Panc1 (cell line): ENCODE results near the gene DMRTA1. TPM values are rescaled to one million over a fixed set of nuclear protein-coding genes. Genes with fewer than 3 reads are reported as not detected.
A peak's percentile ranks its signal among the peaks of the same experiment; 100 is the strongest.

Source experiments
- ATAC-seq: fragments of 200-7000 bp; cut with Tn5 transposase; 2 replicates; pipeline ENCODE4 v1.9.1; 2020; ENCODE audit warnings: mild to moderate bottlenecking, moderate library complexity
- BruUV-seq: library from RNA; stranded (reverse); fragments of 400-500 nt; replicated peaks from 2 replicates; lab custom pipeline; 2021; lab: Mats Ljungman, UMichigan
- CTCF ChIA-PET: fragments of 300-600 bp; sonication (Branson Sonifier 250); formaldehyde crosslinking; loops from one replicate; lab custom pipeline; 2022; ENCODE audit warnings: antibody characterized with exemption; lab: Charles Lee
- POLR2A ChIA-PET: fragments of 300-600 bp; sonication (Branson Sonifier 250); formaldehyde crosslinking; loops from one replicate; lab custom pipeline; 2022; ENCODE audit warnings: antibody characterized with exemption; lab: Charles Lee
- DNase-seq: peaks from one replicate; pipeline ENCODE4 v3.0.0-alpha.2; 2010; ENCODE audit warnings: low read depth, low spot score
- H3K27ac ChIP-seq: 2 replicates; pipeline ENCODE4 v1.5.1; 2011; ENCODE audit warnings: mild to moderate bottlenecking, low read length, inconsistent platforms
- H3K27me3 ChIP-seq: fragments of 200-500 bp; sonication (Bioruptor generic); 2 replicates; pipeline ENCODE4 v1.6.0; 2014; ENCODE audit warnings: low read length, inconsistent platforms; ENCODE audit not compliant: control insufficient read depth, insufficient read depth
- H3K36me3 ChIP-seq: fragments of 200-500 bp; sonication (Bioruptor generic); 2 replicates; pipeline ENCODE4 v1.5.1; 2014; ENCODE audit warnings: inconsistent platforms, mild to moderate bottlenecking, low read length, moderate library complexity; ENCODE audit not compliant: control insufficient read depth, insufficient read depth
- H3K4me1 ChIP-seq: 2 replicates; pipeline ENCODE4 v1.5.1; 2011; ENCODE audit warnings: inconsistent platforms, mild to moderate bottlenecking, low read length, moderate library complexity; ENCODE audit not compliant: control insufficient read depth, insufficient read depth
- H3K4me3 ChIP-seq, 2 experiments: 2 replicates each; pipeline ENCODE4 v1.5.1; 2011 to 2012; ENCODE audit warnings: low read depth in 2 of 2, low read length in 2 of 2, mild to moderate bottlenecking in 2 of 2, inconsistent platforms in 1 of 2, moderate library complexity in 1 of 2
- H3K9me3 ChIP-seq: fragments of 200-500 bp; sonication (Bioruptor generic); 2 replicates; pipeline ENCODE4 v1.5.1; 2014; ENCODE audit warnings: low read depth, mild to moderate bottlenecking, inconsistent platforms, low read length, moderate library complexity; ENCODE audit not compliant: control insufficient read depth, insufficient read depth
- REST ChIP-seq, 2 experiments: IDR thresholded peaks; 2 replicates each; pipeline ENCODE4 v1.6.1; 2011 to 2012; ENCODE audit warnings: low read depth in 2 of 2, control low read depth in 1 of 2, low read length in 1 of 2, mild to moderate bottlenecking in 1 of 2, moderate library complexity in 1 of 2; ENCODE audit not compliant: insufficient read depth in 1 of 2
- SIN3A ChIP-seq: IDR thresholded peaks from 2 replicates; pipeline ENCODE4 v1.6.1; 2012; ENCODE audit warnings: low read depth, mild to moderate bottlenecking, low read length, moderate library complexity, borderline replicate concordance; ENCODE audit not compliant: insufficient read depth
- in situ Hi-C: cut with HindIII; loops from 2 replicates; pipeline ENCODE4 v1.10.0; 2016; ENCODE audit warnings: low sequenced_read_pairs, low pct_unique_long_range_greater_than_20kb
- intact Hi-C: fragments of 100-400 bp; cut with micrococcal nuclease; formaldehyde crosslinking; loops from one replicate; pipeline ENCODE4 v1.10.0; 2022; ENCODE audit not compliant: unreplicated experiment
- total RNA-seq: library from RNA; stranded (reverse); gene quantifications from one replicate; pipeline ENCODE4 v1.2.1, GENCODE V29; 2021; ENCODE audit not compliant: unreplicated experiment
- TF ChIP-seq, protein P1 (sequence below): fragments of 450-650 bp; IDR thresholded peaks from 2 replicates; pipeline ENCODE4 v1.5.1; 2017; ENCODE audit warnings: mild to moderate bottlenecking

DMRTA1 gene
- total RNA-seq, 1 experiment from 2014 or later: 1.8 TPM

DNA sequence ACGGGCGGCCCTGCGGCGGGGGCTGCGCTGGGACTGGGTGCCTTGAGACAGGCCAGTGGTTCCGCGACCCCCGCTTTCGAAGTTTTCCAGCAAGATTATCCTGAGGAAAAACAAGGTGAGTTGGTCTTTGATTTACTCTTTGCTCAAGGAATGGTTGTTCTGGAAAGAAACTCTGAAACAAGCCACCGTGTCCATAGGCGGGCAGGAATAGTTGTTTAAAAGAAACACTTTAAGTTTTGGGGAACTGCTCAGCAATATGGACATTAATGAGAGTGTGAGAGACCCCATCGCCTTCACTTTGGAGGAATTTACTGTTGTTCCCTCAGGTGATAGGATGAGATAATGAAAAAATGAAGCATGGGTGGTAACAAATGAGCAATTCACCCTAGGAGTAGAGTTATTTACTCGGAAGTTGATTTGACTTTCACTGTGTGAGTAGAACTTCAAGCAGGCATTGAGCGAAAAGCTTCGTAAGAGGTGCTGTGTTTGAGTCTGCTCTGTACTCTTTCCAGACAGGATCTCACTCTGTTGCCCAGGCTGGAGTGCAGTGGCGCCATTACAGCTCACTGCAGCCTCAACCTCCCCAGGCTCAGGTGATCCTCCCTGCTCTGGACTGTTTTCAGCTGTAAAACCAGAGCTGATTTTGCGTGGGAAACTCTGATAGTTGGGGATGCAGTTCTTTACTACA, 1.1 kb downstream of the DMRTA1 start:
- H3K9me3 ChIP-seq: no peaks in the 10 kb centered on the region
- TF ChIP-seq, protein P1, sequence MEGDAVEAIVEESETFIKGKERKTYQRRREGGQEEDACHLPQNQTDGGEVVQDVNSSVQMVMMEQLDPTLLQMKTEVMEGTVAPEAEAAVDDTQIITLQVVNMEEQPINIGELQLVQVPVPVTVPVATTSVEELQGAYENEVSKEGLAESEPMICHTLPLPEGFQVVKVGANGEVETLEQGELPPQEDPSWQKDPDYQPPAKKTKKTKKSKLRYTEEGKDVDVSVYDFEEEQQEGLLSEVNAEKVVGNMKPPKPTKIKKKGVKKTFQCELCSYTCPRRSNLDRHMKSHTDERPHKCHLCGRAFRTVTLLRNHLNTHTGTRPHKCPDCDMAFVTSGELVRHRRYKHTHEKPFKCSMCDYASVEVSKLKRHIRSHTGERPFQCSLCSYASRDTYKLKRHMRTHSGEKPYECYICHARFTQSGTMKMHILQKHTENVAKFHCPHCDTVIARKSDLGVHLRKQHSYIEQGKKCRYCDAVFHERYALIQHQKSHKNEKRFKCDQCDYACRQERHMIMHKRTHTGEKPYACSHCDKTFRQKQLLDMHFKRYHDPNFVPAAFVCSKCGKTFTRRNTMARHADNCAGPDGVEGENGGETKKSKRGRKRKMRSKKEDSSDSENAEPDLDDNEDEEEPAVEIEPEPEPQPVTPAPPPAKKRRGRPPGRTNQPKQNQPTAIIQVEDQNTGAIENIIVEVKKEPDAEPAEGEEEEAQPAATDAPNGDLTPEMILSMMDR: 0 out of 2 replicates have a peak, but pooled peaks have one; percentile 19
- no peak for TF ChIP-seq REST (IDR thresholded peaks at IDR 0.05; ENCODE audit: insufficient read depth in 1 of 2, low read depth in 2 of 2, low read length in 1 of 2)
- in situ Hi-C loops: no loop called here
- no TSS peak for BruUV-seq
- peak overlapping the region; percentile 70 for H3K27ac ChIP-seq
- ATAC-seq (no peak), DNase-seq (no peak)
- POLR2A ChIA-PET: no interaction called here
- CTCF ChIA-PET: no interaction called here
- no peaks in the 10 kb centered on the region for H3K4me1 ChIP-seq
- H3K27me3 ChIP-seq: no peaks in the 10 kb centered on the region
- intact Hi-C loops: no loop called here
- peak overlapping the region; percentile 51 to 56 for H3K4me3 ChIP-seq
- H3K36me3 ChIP-seq: no peaks in the 10 kb centered on the region

DNA sequence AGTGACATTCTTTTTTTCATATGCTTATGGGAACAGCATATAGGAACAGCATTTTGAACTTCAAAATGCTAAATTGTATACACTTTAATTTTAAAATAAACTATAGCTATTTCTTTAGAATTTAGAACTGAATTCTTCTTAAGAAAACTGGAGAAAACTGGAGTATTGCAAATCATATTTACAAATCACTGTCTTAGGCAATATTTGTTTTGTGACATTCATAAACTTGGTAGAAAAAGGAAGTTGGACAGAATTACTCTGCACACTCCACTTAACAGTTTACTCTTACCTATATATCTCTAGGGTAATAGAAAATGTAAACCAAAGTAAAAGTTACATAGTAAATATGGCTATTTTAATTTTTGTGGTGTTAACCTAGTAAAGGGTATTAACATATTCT, 3.1 kb downstream of the DMRTA1 start:
- H3K36me3 ChIP-seq: no peaks in the 10 kb centered on the region; the same call in 1 of the 2 replicates
- ChIA-PET POLR2A (no interaction called here), CTCF (no interaction called here)
- no peaks in the 10 kb centered on the region for H3K9me3 ChIP-seq
- no peak for DNase-seq
- no peaks in the 10 kb centered on the region for H3K4me1 ChIP-seq
- TF ChIP-seq REST (IDR thresholded peaks at IDR 0.05; ENCODE audit: insufficient read depth in 1 of 2, low read depth in 2 of 2, low read length in 1 of 2) (no peak), SIN3A (no peak)
- TF ChIP-seq, protein P1: no peak
- H3K27me3 ChIP-seq: no peaks in the 10 kb centered on the region
- intact Hi-C loops: no loop called here
- BruUV-seq: no TSS peak
- ATAC-seq: no peak
- in situ Hi-C loops: no loop called here
- H3K27ac ChIP-seq: no peak overlapping the region
- no peak overlapping the region for H3K4me3 ChIP-seq
